BJ (cell line): ENCODE measurements around the gene ZNF555. TPM values are rescaled to one million over a fixed set of nuclear protein-coding genes. Genes with fewer than 3 reads are reported as not detected.
A peak's percentile ranks its signal among the peaks of the same experiment; 100 is the strongest.

Source experiments
- CTCF ChIA-PET: fragments of 350-600 bp; formaldehyde crosslinking; extraction: SDS; loops from one replicate; lab custom pipeline; 2021; ENCODE audit warnings: antibody characterized with exemption, inconsistent platforms; lab: Yijun Ruan, JAX
- POLR2A ChIA-PET: fragments of 300-600 bp; sonication (Branson Sonifier 250); formaldehyde crosslinking; extraction: SDS; loops from one replicate; lab custom pipeline; 2021; ENCODE audit warnings: antibody characterized with exemption; lab: Charles Lee
- DNase-seq: peaks from one replicate; pipeline ENCODE4 v3.0.0-alpha.2; 2011; ENCODE audit warnings: low read depth
- H3K27me3 ChIP-seq: 2 replicates; pipeline ENCODE4 v1.6.0; 2011; ENCODE audit warnings: low read length; ENCODE audit not compliant: control insufficient read depth, insufficient read depth
- H3K36me3 ChIP-seq: 2 replicates; pipeline ENCODE4 v1.5.1; 2011; ENCODE audit warnings: low read length; ENCODE audit not compliant: control insufficient read depth, insufficient read depth
- H3K4me3 ChIP-seq: 2 replicates; pipeline ENCODE4 v1.5.1; 2011; ENCODE audit warnings: low read depth, mild to moderate bottlenecking, control low read depth, low read length
- polyA plus RNA-seq: library from polyadenylated mRNA; depleted of rRNA; stranded (reverse); fragments of >200 nt; gene quantifications from 2 replicates; pipeline ENCODE4 v1.2.3, GENCODE V29; 2011
- TF ChIP-seq, protein P1 (sequence below): IDR thresholded peaks from 2 replicates; pipeline ENCODE4 v1.5.1; 2011; ENCODE audit warnings: low read depth, mild to moderate bottlenecking, control low read depth, inconsistent platforms, low read length, moderate library complexity; ENCODE audit not compliant: insufficient read depth

Gene ZNF555
- polyA plus RNA-seq, 1 experiment, result 3.0 TPM

DNA sequence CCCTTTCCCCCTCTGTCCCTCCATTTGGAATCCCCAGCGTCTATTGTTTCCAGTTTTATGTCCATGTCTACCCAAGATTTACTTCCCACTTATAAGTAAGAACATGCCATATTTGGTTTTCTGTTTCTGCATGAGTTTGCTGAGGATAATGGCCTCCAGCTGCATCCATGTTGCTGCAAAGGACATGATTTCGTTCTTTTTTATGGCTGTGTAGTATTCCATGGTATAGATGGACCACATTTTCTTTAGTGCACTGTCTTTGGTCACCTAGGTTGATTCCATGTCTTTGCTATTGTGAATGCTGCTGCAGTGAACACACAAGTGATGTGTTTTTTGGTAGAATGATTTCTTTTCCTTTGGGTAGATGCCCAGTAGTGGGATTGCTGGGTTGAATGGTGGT lies 3.8 kb downstream of the ZNF555 start:
- ChIA-PET POLR2A (no interaction called here), CTCF (no interaction called here)
- TF ChIP-seq, protein P1, sequence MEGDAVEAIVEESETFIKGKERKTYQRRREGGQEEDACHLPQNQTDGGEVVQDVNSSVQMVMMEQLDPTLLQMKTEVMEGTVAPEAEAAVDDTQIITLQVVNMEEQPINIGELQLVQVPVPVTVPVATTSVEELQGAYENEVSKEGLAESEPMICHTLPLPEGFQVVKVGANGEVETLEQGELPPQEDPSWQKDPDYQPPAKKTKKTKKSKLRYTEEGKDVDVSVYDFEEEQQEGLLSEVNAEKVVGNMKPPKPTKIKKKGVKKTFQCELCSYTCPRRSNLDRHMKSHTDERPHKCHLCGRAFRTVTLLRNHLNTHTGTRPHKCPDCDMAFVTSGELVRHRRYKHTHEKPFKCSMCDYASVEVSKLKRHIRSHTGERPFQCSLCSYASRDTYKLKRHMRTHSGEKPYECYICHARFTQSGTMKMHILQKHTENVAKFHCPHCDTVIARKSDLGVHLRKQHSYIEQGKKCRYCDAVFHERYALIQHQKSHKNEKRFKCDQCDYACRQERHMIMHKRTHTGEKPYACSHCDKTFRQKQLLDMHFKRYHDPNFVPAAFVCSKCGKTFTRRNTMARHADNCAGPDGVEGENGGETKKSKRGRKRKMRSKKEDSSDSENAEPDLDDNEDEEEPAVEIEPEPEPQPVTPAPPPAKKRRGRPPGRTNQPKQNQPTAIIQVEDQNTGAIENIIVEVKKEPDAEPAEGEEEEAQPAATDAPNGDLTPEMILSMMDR, result no peak
- no peaks in the 10 kb centered on the region for H3K27me3 ChIP-seq
- DNase-seq, result no peak
- no peak overlapping the region for H3K4me3 ChIP-seq
- peaks cover 1% of the 10 kb centered on the region; the same call in 1 of the 2 replicates for H3K36me3 ChIP-seq

DNA sequence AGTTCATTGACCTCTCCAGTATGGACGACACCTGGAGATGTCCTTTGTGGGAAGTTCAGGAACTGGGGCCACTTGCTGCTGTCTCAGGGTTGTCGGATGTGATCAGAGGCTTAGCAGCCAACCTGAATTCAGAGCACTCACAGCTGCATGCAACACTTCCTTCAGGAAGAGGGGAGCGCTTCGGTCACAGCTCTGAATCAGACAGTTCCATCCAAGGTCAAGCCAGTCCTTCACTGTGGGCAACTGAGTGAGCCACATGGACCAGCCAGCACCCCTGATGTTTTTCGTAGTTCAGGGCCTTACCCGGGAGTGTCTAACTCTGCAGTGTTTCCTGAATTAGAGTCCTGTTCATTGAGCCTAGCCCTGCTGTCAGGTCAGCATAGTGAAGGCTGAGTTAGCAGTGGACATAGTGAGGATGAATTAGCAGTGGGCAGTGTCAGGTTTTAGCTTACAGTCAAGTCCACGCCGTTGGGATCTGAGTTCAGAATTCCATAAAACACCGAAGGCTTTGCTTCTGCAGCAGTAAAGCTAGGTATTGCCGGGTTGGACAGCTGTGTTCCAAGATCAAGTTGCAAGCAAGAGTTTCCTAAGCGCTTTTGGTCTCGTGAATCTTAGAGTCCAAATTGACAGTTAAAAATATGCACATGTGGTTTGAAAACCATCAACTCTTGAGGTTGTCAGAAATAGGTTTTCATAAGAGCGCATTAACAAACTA lies 5.1 kb downstream of the ZNF555 start:
- H3K4me3 ChIP-seq, result no peak overlapping the region
- TF ChIP-seq, protein P1, result no peak
- ChIA-PET CTCF (no interaction called here), POLR2A (no interaction called here)
- DNase-seq, result no peak
- H3K36me3 ChIP-seq, result peaks cover 1% of the 10 kb centered on the region; the same call in 1 of the 2 replicates
- no peaks in the 10 kb centered on the region for H3K27me3 ChIP-seq

- no peak for DNase-seq
- ChIA-PET CTCF (no interaction called here), POLR2A (no interaction called here)
Observed at GRCh38 chr19:2847507-2847906, 6.2 kb downstream of the ZNF555 start.

GRCh38 chr19:2848616-2849015 lies 7.3 kb downstream of the ZNF555 start:
- H3K27me3 ChIP-seq, result no peaks in the 10 kb centered on the region
- CTCF ChIA-PET, result interaction anchor here (1.4 kb wide), 1 partner anchor 39 kb away, joined by 3 read pairs; no protein-coding TSS in a partner anchor
- no peak overlapping the region for H3K4me3 ChIP-seq
- peak; percentile 26 for DNase-seq
- POLR2A ChIA-PET, result no interaction called here
- TF ChIP-seq, protein P1, result no peak
- H3K36me3 ChIP-seq, result peaks cover 13% of the 10 kb centered on the region

More at GRCh38 chr19:2847507-2847906, 6.2 kb downstream of the ZNF555 start:
- no peak overlapping the region for H3K4me3 ChIP-seq
- no peaks in the 10 kb centered on the region for H3K27me3 ChIP-seq
- peaks cover 5% of the 10 kb centered on the region for H3K36me3 ChIP-seq
- TF ChIP-seq, protein P1, result no peak

DNA sequence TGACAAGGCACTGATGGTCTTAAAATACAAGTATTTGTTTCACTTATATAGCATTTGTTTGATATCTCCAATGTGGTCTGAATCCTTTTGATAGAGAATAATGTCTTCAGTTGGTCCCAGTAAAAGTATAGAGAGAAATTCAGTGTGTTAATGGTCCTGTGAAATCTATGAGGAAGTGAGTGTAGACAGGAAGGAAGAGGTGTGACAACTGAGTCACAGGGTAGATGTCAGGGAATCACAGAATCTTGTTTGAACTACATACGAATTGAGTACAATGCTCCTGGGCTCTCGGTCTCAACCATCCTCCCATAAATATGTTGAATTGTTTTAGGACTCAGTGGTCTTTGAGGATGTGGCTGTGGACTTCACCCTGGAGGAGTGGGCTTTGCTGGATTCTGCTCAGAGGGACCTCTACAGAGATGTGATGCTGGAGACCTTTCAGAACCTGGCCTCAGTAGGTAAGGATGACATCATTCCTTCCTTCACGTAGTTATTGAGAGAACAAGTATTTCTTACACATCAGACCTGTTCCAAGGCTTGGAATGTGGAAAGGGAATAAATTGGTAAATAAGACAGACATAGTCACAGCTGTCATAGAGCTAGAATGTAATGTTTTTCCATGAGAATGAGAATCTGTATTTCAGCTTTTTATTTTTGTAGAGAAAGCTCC lies 9.1 kb downstream of the ZNF555 start:
- CTCF ChIA-PET, result interaction anchor here (0.9 to 1.1 kb wide), 2 partner anchors 14 to 37 kb away, joined by 3 read pairs; no protein-coding TSS in a partner anchor
- Histone ChIP-seq H3K36me3 (peaks cover 13% of the 10 kb centered on the region), H3K27me3 (no peaks in the 10 kb centered on the region), H3K4me3 (no peak overlapping the region)
- TF ChIP-seq, protein P1, result no peak
- POLR2A ChIA-PET, result no interaction called here
- no peak for DNase-seq
